NT2/D1 (cell line): ENCODE measurements around the gene ITGA6.

Experiments
- DNase-seq: peaks from one replicate; pipeline ENCODE4 v3.0.0-alpha.2; 2011; ENCODE audit warnings: low read depth, low spot score
- H3K27me3 ChIP-seq: 2 replicates; pipeline ENCODE4 v1.6.0; 2011; ENCODE audit warnings: mild to moderate bottlenecking; ENCODE audit not compliant: insufficient read length, insufficient read depth
- H3K36me3 ChIP-seq: 2 replicates; pipeline ENCODE4 v1.6.1; 2011; ENCODE audit warnings: mild to moderate bottlenecking, low read length, mixed read lengths; ENCODE audit not compliant: insufficient read depth, insufficient read length
- H3K4me1 ChIP-seq: 2 replicates; pipeline ENCODE4 v1.5.1; 2011; ENCODE audit not compliant: insufficient read depth, insufficient read length
- H3K4me3 ChIP-seq: 2 replicates; pipeline ENCODE4 v1.5.1; 2011; ENCODE audit warnings: low read depth; ENCODE audit not compliant: insufficient read length
- H3K9ac ChIP-seq: 2 replicates; pipeline ENCODE4 v1.6.0; 2011; ENCODE audit warnings: low read depth; ENCODE audit not compliant: insufficient read length
- H3K9me3 ChIP-seq: 2 replicates; pipeline ENCODE4 v1.5.1; 2011; ENCODE audit warnings: mild to moderate bottlenecking, low read length; ENCODE audit not compliant: insufficient read depth
- SUZ12 ChIP-seq: IDR thresholded peaks from 2 replicates; pipeline ENCODE4 v1.6.1; 2011; ENCODE audit not compliant: insufficient read length, insufficient read depth; ENCODE audit errors: extremely low read depth
- YY1 ChIP-seq: IDR thresholded peaks from 2 replicates; pipeline ENCODE4 v1.6.1; 2011; ENCODE audit not compliant: insufficient read length, insufficient read depth
- ZNF274 ChIP-seq: IDR thresholded peaks from 2 replicates; pipeline ENCODE4 v1.6.1; 2011; ENCODE audit warnings: mild to moderate bottlenecking, low read depth, low read length

Gene ITGA6

DNA sequence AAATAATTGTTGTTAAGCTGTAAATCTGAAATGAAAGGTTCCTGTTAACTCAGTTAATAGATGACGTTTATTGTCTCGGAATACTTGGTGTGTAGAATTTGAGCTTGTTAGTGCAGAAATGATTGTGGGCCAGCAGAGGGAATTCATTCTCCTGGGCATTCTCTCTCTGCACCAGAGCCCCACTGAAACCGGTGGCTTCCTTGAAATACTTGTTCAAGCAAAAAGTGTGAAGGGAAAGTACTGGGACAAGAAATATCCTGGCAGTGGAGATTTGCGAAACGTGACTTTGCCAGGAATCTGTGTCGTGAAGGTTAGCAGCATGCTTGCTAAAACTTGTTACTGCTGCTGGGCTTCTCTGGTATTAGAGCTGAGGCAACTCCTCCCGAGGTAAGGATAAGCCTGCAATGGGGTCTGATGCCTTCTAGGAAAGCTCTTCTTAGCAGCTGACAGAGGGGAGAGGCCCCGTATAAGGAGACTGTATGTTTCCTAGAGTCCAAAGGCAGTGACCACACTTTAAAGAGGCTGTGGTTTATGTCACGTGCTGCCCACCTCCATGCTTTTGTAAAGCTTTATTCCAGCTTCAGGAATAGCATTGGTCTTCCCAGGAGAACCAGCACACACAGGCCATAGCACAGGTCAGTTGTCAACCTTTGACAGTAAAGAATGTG, 2.0 kb downstream of the ITGA6 start:
- Histone ChIP-seq H3K4me1 (peaks cover 7% of the 10 kb centered on the region), H3K9ac (peak overlapping the region; percentile 95), H3K9me3 (no peaks in the 10 kb centered on the region), H3K36me3 (peaks cover 2% of the 10 kb centered on the region), H3K27me3 (peaks cover 5% of the 10 kb centered on the region), H3K4me3 (peak overlapping the region; percentile 78)
- DNase-seq: no peak
- TF ChIP-seq SUZ12 (no peak), ZNF274 (no peak), YY1 (no peak)

DNA sequence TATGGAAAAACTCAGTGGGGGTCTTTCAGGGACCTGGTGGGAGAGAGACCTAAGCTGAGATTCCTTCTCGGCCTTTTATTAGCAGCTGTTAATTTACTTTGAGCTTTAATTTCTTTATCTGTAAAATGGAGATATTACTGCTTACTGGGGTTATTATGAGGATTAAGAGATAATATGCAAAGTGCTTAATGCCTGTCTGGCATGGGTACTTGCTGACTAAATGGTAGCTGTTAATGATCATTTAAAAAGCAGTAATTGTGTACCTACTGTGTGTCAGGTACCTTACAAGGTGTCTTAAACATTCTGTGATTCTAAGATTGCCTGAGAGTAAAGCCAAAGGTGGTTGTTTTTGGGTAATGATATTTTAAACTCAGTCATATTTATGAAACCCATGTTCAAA, 2.6 kb downstream of the ITGA6 start:
- peak overlapping the region; percentile 78 for H3K4me3 ChIP-seq
- peaks cover 2% of the 10 kb centered on the region for H3K36me3 ChIP-seq
- TF ChIP-seq SUZ12: no peak
- H3K9me3 ChIP-seq: no peaks in the 10 kb centered on the region
- peak overlapping the region; percentile 95 for H3K9ac ChIP-seq
- DNase-seq: no peak
- H3K27me3 ChIP-seq: peaks cover 5% of the 10 kb centered on the region
- peaks cover 7% of the 10 kb centered on the region for H3K4me1 ChIP-seq

DNA sequence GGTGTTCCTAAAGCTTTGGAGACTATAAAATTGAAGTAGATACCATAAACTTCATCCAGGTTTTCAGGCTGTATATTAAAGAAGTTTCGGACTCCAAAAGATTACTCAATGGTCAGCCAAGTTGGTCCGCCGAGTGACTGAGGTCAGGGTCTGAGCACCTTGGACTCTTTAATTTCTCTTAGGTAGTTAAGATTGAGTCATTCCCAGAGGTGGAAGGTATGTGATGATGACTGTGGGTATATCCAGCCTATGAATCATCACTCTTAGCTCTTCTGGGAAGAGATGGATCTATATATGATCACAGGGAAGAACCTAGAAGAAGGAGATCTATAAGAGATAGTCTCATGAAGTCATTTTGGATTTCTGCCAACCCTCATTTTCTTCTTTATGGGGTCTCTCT, 3.3 kb downstream of the ITGA6 start:
- no peak overlapping the region for H3K4me3 ChIP-seq

DNA sequence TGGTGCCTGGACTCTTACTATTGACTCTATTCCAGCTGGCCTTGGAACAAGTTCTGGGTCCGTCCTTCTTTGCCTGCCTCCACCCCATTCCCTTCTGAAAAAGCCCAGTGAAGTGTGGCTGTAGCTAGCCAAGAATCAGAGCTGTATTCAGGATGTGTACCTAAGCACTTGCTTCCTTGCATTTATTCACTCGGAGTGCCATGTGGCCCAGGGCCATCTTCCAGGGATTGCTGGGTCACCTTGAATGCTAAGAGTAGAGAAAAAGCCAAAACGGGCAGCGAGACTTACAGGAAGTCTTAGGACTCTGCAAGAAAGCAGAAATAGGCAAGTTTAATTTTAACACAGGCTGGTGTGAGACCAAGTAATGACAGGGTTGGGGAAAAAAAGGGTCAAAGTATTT, 4.1 kb downstream of the ITGA6 start:
- TF ChIP-seq ZNF274: no peak
- no peak for TF ChIP-seq SUZ12
- TF ChIP-seq YY1: no peak
- H3K9me3 ChIP-seq: no peaks in the 10 kb centered on the region
- peaks cover 3% of the 10 kb centered on the region for H3K4me1 ChIP-seq
- H3K27me3 ChIP-seq: no peaks in the 10 kb centered on the region
- H3K36me3 ChIP-seq: peaks cover 2% of the 10 kb centered on the region
- H3K4me3 ChIP-seq: no peak overlapping the region
- H3K9ac ChIP-seq: no peak overlapping the region
- DNase-seq: no peak

More for the DNA sequence above, 3.3 kb downstream of the ITGA6 start:
- Histone ChIP-seq H3K27me3 (peaks cover 5% of the 10 kb centered on the region), H3K36me3 (peaks cover 2% of the 10 kb centered on the region), H3K4me1 (peaks cover 7% of the 10 kb centered on the region), H3K9ac (no peak overlapping the region), H3K9me3 (no peaks in the 10 kb centered on the region)
- no peak for DNase-seq
- TF ChIP-seq SUZ12 (no peak), ZNF274 (no peak), YY1 (no peak)

DNA sequence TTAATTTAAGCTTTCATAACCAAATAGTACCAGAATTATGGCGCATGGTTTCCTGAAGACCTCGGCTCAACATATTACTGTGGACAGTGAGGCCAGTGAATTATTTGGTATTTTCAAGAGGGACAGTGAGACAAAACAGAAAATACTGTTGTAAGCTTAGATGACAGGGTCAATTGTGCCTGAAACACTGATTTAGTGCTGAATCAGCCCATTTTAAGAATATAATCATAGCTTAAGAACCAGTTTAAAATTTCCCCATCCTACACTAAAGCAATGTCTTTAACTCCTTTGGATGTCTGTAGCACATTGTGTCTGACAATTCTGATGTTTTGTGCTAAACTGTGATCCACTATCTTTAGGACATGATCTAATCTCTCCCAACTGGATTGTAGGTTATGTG, 4.6 kb downstream of the ITGA6 start:
- DNase-seq: no peak
- Histone ChIP-seq H3K9ac (no peak overlapping the region), H3K27me3 (no peaks in the 10 kb centered on the region), H3K9me3 (no peaks in the 10 kb centered on the region), H3K4me3 (no peak overlapping the region), H3K4me1 (peaks cover 6% of the 10 kb centered on the region), H3K36me3 (peaks cover 2% of the 10 kb centered on the region)
- TF ChIP-seq ZNF274: no peak

DNA sequence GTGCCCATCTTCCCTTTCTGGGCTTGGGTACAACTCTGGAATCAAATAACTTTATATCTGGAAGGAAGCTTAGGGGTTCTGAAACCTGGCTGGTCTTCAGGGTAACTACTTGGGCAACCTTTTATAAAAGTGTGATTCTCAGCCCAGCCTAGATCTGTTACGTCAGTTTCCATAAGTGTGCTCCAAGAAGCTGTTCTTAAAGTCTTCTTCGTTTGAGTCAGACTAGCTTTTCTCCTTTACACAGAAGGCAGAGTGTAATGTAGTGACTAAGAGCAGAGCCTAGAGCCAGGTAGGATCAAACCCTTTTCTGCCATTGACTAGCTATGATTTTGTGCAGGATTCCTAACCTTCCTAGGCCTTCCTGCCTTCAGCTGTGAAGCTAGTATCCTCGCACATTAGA, 5.8 kb downstream of the ITGA6 start:
- H3K9me3 ChIP-seq: no peaks in the 10 kb centered on the region
- H3K4me1 ChIP-seq: peaks cover 7% of the 10 kb centered on the region

DNA sequence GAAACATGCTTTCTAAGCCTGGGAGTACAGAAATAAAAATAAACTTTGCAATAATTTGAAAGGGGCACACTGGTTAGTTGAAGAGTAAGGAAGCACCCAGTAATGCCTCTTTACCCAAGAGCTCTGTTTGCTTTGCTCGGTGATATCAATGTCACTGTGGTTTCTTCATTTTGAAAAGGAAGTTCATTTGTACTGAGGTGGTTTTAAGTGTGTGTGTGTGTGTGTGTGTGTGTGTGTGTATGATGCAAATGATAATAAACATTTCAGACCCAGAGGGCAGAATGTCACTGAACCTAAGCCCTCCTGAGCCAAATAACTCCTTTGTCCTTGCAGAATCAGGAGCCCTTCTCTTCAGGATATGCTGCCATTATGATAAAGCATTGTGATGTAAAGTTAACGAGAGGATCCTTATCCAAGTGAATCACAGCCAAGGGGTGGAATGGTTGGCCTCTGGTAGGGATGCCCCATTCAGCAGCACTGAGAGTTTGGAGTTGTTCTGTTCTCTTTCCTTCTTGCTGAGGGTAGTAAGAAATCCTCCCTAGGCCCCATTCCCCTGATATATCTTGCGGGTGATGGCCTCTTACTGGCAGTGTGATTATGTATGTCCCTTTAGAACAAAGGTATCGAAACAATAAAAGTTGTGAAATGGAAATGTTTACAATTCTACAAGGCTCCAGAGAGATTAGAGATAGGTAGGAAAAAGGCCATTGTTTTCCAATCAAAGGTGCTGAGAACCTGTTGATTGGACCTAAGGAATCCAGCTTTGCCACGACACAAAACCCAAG, 7.6 kb downstream of the ITGA6 start:
- Histone ChIP-seq H3K9me3 (no peaks in the 10 kb centered on the region), H3K27me3 (no peaks in the 10 kb centered on the region), H3K4me1 (peaks cover 7% of the 10 kb centered on the region), H3K36me3 (peaks cover 2% of the 10 kb centered on the region), H3K4me3 (no peak overlapping the region), H3K9ac (no peak overlapping the region)
- TF ChIP-seq YY1 (no peak), ZNF274 (no peak), SUZ12 (no peak)
- DNase-seq: peak; percentile 54

More for the DNA sequence above, 5.8 kb downstream of the ITGA6 start:
- Histone ChIP-seq H3K4me3 (no peak overlapping the region), H3K9ac (no peak overlapping the region), H3K36me3 (peaks cover 2% of the 10 kb centered on the region), H3K27me3 (no peaks in the 10 kb centered on the region)
- no peak for TF ChIP-seq SUZ12
- no peak for TF ChIP-seq ZNF274
- TF ChIP-seq YY1: no peak
- no peak for DNase-seq

DNA sequence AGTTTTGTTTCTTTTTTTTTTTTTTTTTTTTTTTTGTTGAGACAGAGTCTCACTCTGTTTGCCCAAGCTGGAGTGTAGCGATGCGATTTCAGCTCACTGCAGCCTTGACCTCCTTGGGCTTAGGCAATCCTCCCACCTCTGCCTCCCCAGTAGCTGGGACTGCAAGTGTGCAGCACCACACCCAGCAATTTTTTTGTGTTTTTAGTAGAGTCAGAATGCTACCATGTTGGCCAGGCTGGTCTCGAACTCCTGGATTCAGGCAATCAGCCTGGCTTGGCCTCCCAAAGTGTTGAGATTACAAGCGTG, 8.2 kb downstream of the ITGA6 start:
- H3K9me3 ChIP-seq: no peaks in the 10 kb centered on the region
- H3K9ac ChIP-seq: no peak overlapping the region
- DNase-seq: no peak
- TF ChIP-seq ZNF274: no peak
- no peak for TF ChIP-seq SUZ12
- no peak for TF ChIP-seq YY1
- H3K36me3 ChIP-seq: peaks cover 2% of the 10 kb centered on the region
- no peak overlapping the region for H3K4me3 ChIP-seq
- H3K27me3 ChIP-seq: no peaks in the 10 kb centered on the region
- peaks cover 7% of the 10 kb centered on the region for H3K4me1 ChIP-seq
